KMS-11 (cell line): ENCODE measurements around the gene FRMD4A.

Experiments
- H2AFZ ChIP-seq: fragments of 200-600 bp; sonication (generic); 2 replicates; pipeline ENCODE4 v1.6.1; 2016; ENCODE audit warnings: antibody characterized with exemption, mixed run types, low read depth
- H3K27ac ChIP-seq: fragments of 200-600 bp; sonication (generic); 2 replicates; pipeline ENCODE4 v1.6.1; 2016; ENCODE audit warnings: mild to moderate bottlenecking, mixed run types
- H3K27me3 ChIP-seq: fragments of 200-600 bp; sonication (generic); 2 replicates; pipeline ENCODE4 v1.6.1; 2017; ENCODE audit warnings: mild to moderate bottlenecking, low read depth, mixed run types, moderate library complexity; ENCODE audit not compliant: insufficient read depth
- H3K36me3 ChIP-seq: fragments of 200-600 bp; sonication (generic); 2 replicates; pipeline ENCODE4 v1.6.1; 2017; ENCODE audit warnings: mild to moderate bottlenecking, mixed run types; ENCODE audit not compliant: insufficient read depth
- H3K4me1 ChIP-seq: fragments of 200-600 bp; sonication (generic); 2 replicates; pipeline ENCODE4 v1.6.1; 2016; ENCODE audit warnings: mild to moderate bottlenecking, low read depth, mixed run types; ENCODE audit not compliant: poor library complexity, severe bottlenecking
- H3K4me2 ChIP-seq: fragments of 200-600 bp; sonication (generic); 2 replicates; pipeline ENCODE4 v1.7.0; 2016; ENCODE audit warnings: mild to moderate bottlenecking, mixed run types
- H3K4me3 ChIP-seq: fragments of 200-600 bp; sonication (generic); IDR thresholded peaks from 2 replicates; pipeline ENCODE4 v1.6.1; 2017; ENCODE audit warnings: low read depth, low read length, mixed read lengths; ENCODE audit not compliant: insufficient read depth
- H3K79me2 ChIP-seq: fragments of 200-600 bp; sonication (generic); 2 replicates; pipeline ENCODE4 v1.6.1; 2016; ENCODE audit warnings: low read depth, mixed run types; ENCODE audit not compliant: insufficient read depth
- H3K9ac ChIP-seq: fragments of 200-600 bp; sonication (generic); 2 replicates; pipeline ENCODE4 v1.6.1; 2016; ENCODE audit warnings: mild to moderate bottlenecking, mixed run types
- H4K20me1 ChIP-seq: fragments of 200-600 bp; sonication (generic); 2 replicates; pipeline ENCODE4 v1.6.1; 2016; ENCODE audit warnings: mild to moderate bottlenecking, mixed run types; ENCODE audit not compliant: insufficient read depth
- TF ChIP-seq, protein P1 (sequence below): fragments of 200-600 bp; sonication (generic); conservative IDR thresholded peaks from 2 replicates; pipeline ENCODE4 v1.6.1; 2017; ENCODE audit warnings: low read depth, mild to moderate bottlenecking, antibody characterized with exemption, low read length, moderate library complexity, mixed read lengths

FRMD4A gene

GRCh38 chr10:14271621-14272020 is 59.1 kb downstream of the FRMD4A start:
- TF ChIP-seq, protein P1, sequence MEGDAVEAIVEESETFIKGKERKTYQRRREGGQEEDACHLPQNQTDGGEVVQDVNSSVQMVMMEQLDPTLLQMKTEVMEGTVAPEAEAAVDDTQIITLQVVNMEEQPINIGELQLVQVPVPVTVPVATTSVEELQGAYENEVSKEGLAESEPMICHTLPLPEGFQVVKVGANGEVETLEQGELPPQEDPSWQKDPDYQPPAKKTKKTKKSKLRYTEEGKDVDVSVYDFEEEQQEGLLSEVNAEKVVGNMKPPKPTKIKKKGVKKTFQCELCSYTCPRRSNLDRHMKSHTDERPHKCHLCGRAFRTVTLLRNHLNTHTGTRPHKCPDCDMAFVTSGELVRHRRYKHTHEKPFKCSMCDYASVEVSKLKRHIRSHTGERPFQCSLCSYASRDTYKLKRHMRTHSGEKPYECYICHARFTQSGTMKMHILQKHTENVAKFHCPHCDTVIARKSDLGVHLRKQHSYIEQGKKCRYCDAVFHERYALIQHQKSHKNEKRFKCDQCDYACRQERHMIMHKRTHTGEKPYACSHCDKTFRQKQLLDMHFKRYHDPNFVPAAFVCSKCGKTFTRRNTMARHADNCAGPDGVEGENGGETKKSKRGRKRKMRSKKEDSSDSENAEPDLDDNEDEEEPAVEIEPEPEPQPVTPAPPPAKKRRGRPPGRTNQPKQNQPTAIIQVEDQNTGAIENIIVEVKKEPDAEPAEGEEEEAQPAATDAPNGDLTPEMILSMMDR: no peak
- no peak overlapping the region for H3K9ac ChIP-seq
- no peaks in the 10 kb centered on the region for H3K79me2 ChIP-seq
- H3K4me1 ChIP-seq: no peaks in the 10 kb centered on the region
- H3K4me2 ChIP-seq: no peak overlapping the region
- H3K27ac ChIP-seq: no peak overlapping the region
- H2AFZ ChIP-seq: no peak overlapping the region
- no peak overlapping the region for H3K4me3 ChIP-seq
- H4K20me1 ChIP-seq: no peaks in the 10 kb centered on the region
- H3K27me3 ChIP-seq: no peaks in the 10 kb centered on the region
- H3K36me3 ChIP-seq: no peaks in the 10 kb centered on the region

DNA sequence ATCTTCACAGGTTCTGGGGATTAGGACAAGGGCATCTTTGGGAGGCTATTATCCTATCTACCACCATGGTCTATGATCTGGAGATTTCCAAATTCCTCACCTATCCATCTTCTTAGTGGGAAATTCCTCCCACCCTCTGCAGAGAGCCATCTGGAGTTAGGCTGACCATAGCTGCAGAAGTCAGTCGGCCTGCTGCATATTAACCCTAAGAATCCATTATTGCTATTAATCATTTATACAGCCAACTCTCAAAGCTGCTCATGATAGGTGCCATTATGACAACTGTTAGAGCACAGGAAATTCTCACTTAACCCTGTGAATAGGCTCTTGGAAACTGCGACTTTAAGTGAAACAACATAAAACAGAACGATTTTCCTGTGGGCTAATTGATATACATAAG is 60.4 kb downstream of the FRMD4A start:
- TF ChIP-seq, protein P1: no peak
- H3K4me1 ChIP-seq: no peaks in the 10 kb centered on the region
- no peaks in the 10 kb centered on the region for H3K36me3 ChIP-seq
- no peaks in the 10 kb centered on the region for H4K20me1 ChIP-seq
- H3K4me3 ChIP-seq: no peak overlapping the region
- no peaks in the 10 kb centered on the region for H3K79me2 ChIP-seq
- H2AFZ ChIP-seq: no peak overlapping the region
- no peak overlapping the region for H3K4me2 ChIP-seq
- H3K27ac ChIP-seq: no peak overlapping the region
- H3K9ac ChIP-seq: no peak overlapping the region
- H3K27me3 ChIP-seq: no peaks in the 10 kb centered on the region

DNA sequence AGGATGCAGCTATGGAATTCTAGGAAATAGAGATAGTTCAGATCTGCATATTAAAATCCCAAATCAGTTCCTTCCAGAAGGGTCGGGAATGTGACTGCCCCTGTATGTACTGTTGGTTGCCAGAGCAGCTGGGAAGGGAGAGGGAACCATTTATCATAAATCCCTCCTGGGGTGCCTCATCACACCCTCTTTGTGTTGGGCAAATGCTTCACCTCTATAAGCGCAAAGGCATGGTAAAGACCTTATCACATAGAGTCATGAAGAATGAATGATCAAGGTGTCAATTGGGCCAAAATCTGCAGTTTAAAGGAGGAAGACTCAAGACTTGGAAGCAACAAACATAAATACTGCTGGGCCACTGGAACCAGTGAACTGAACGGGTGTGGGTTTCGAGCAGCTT is 65.0 kb downstream of the FRMD4A start:
- H3K4me2 ChIP-seq: no peak overlapping the region
- no peak overlapping the region for H2AFZ ChIP-seq
- no peaks in the 10 kb centered on the region for H3K27me3 ChIP-seq
- TF ChIP-seq, protein P1: no peak
- H4K20me1 ChIP-seq: no peaks in the 10 kb centered on the region
- no peak overlapping the region for H3K27ac ChIP-seq
- no peaks in the 10 kb centered on the region for H3K79me2 ChIP-seq
- H3K9ac ChIP-seq: no peak overlapping the region
- H3K4me3 ChIP-seq: no peak overlapping the region
- H3K4me1 ChIP-seq: no peaks in the 10 kb centered on the region
- H3K36me3 ChIP-seq: no peaks in the 10 kb centered on the region

- Histone ChIP-seq H2AFZ (no peak overlapping the region), H3K4me3 (no peak overlapping the region), H3K9ac (no peak overlapping the region), H3K4me1 (no peaks in the 10 kb centered on the region), H3K27ac (no peak overlapping the region), H3K36me3 (no peaks in the 10 kb centered on the region), H3K4me2 (no peak overlapping the region), H3K27me3 (no peaks in the 10 kb centered on the region), H4K20me1 (no peaks in the 10 kb centered on the region), H3K79me2 (no peaks in the 10 kb centered on the region)
- TF ChIP-seq, protein P1: no peak
Observed at GRCh38 chr10:14262836-14263425, 67.8 kb downstream of the FRMD4A start.
